ENCODE data around the gene DENND4A.

DENND4A gene

DNA sequence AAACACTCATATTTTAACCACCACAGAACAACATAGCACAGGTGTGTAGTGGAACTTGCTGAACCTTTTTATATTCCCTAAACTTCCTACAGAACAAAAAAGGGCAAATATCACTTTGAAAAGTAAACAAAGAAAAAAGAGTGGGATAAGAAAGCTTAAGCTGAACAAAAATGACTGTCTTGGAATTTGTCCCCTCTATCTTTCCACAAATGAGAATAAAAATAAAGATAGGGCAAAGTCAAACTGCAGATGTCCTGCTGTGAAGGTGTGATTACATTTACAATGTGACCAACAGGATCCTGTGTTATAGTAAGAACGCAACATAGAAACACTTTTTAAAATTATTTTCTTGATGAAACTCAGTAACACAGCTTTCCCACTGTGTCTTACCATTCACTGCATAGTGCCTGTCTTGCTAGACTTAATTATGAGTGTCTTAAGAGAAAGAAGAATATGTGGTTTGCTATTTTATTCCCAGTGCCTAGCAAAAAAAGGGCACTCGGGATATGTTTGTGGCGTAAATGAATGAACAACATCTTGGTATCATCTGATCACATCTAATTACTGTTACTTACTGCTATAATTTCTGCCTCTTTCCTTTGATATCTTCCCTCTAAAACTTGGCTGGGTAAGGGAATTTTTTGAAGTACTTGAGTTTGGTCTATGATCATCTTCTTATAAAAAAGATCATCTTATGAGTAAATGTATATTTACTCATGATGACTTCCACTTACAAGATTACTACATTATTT, 67.5 kb downstream of the DENND4A start:
- Mint-ChIP-seq H3K36me3 (peaks cover 14% of the 10 kb centered on the region), H3K27ac (no peak overlapping the region), H3K9me3 (ENCODE audit: low read depth) (no peaks in the 10 kb centered on the region), H3K4me3 (no peak overlapping the region), H3K4me1 (ENCODE audit: low read depth) (no peaks in the 10 kb centered on the region), H3K27me3 (no peaks in the 10 kb centered on the region)

DNA sequence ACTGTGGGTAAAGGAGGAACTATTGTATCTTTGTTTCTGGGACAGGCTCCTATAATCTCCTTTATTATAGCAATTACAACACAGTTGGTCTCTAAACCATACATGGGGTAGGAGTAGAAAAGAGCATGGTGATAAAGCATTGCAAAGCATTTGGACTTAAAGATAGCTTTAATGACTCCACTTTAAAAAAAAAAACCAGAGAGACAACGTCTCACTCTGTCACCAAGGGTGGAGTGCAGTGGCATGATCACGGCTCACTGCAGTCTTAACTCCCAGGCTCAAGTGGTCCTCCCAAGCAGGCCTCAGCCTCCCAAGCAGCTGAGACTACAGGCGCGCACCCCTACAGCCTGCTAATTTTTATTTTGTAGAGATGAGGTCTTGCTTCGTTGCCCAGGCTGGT, 68.2 kb downstream of the DENND4A start:
- no peaks in the 10 kb centered on the region for H3K4me1 Mint-ChIP-seq (ENCODE audit: low read depth)
- H3K36me3 Mint-ChIP-seq, result peaks cover 12% of the 10 kb centered on the region
- no peak overlapping the region for H3K4me3 Mint-ChIP-seq
- H3K9me3 Mint-ChIP-seq (ENCODE audit: low read depth), result no peaks in the 10 kb centered on the region
- H3K27me3 Mint-ChIP-seq, result no peaks in the 10 kb centered on the region
- H3K27ac Mint-ChIP-seq, result no peak overlapping the region

DNA sequence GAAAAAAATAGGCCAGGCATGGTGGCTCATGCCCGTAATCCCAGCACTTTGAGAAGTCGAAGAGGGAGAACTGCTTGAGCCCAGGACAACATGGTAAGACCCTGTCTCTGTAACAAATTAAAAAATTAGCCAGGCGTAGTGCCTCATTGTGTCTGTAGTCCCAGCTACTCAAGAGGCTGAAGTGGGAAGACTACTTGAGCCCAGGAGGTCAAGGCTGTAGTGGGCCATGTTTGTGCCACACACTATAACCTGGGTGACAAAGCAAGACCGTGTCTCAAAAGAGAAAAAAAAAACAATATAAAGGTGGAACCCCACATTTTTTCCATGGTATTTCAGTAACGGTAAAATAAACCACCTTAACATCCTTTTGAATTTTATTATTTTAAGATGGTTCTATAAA, 69.9 kb downstream of the DENND4A start:
- H3K27me3 Mint-ChIP-seq, result no peaks in the 10 kb centered on the region
- H3K4me1 Mint-ChIP-seq (ENCODE audit: low read depth), result no peaks in the 10 kb centered on the region
- H3K36me3 Mint-ChIP-seq, result peaks cover 13% of the 10 kb centered on the region

GRCh38 chr15:65712415-65712814, 79.7 kb downstream of the DENND4A start:
- peaks cover 22% of the 10 kb centered on the region for H3K36me3 Mint-ChIP-seq
- H3K27me3 Mint-ChIP-seq, result no peaks in the 10 kb centered on the region
- H3K27ac Mint-ChIP-seq, result no peak overlapping the region
- H3K9me3 Mint-ChIP-seq (ENCODE audit: low read depth), result no peaks in the 10 kb centered on the region
- no peak overlapping the region for H3K4me3 Mint-ChIP-seq
- peaks cover 2% of the 10 kb centered on the region for H3K4me1 Mint-ChIP-seq (ENCODE audit: low read depth)

More for the DNA sequence above, 69.9 kb downstream of the DENND4A start:
- H3K4me3 Mint-ChIP-seq, result no peak overlapping the region
- H3K27ac Mint-ChIP-seq, result no peak overlapping the region
- H3K9me3 Mint-ChIP-seq (ENCODE audit: low read depth), result no peaks in the 10 kb centered on the region

DNA sequence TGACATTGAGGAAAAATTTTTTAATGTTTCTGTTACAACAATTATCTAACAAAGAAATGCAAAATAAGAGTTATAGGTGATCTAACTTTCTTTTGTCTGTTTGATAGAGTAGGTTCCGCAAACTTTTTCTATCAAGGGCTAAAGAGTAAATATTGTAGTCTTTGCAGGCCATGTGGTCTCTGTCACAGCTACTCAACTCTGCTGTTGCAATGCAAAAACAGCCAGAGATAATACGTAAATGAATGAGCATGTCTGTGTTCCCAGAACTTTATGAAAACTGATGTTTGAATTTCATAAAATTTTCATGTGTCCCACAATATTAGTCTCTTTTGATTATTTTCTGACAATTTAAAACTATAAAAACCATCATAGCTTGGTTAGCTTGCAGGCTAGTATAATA, 97.0 kb downstream of the DENND4A start:
- Mint-ChIP-seq H3K4me3 (no peak overlapping the region), H3K27me3 (no peaks in the 10 kb centered on the region), H3K27ac (no peak overlapping the region), H3K4me1 (ENCODE audit: low read depth) (no peaks in the 10 kb centered on the region), H3K36me3 (peaks cover 25% of the 10 kb centered on the region), H3K9me3 (ENCODE audit: low read depth) (no peaks in the 10 kb centered on the region)

- H3K4me3 Mint-ChIP-seq, result no peak overlapping the region
- H3K36me3 Mint-ChIP-seq, result peaks cover 36% of the 10 kb centered on the region
- H3K9me3 Mint-ChIP-seq (ENCODE audit: low read depth), result no peaks in the 10 kb centered on the region
- peaks cover 5% of the 10 kb centered on the region for H3K4me1 Mint-ChIP-seq (ENCODE audit: low read depth)
- no peak overlapping the region for H3K27ac Mint-ChIP-seq
- no peaks in the 10 kb centered on the region for H3K27me3 Mint-ChIP-seq
Measured at GRCh38 chr15:65690778-65691177, 101.3 kb downstream of the DENND4A start.

DNA sequence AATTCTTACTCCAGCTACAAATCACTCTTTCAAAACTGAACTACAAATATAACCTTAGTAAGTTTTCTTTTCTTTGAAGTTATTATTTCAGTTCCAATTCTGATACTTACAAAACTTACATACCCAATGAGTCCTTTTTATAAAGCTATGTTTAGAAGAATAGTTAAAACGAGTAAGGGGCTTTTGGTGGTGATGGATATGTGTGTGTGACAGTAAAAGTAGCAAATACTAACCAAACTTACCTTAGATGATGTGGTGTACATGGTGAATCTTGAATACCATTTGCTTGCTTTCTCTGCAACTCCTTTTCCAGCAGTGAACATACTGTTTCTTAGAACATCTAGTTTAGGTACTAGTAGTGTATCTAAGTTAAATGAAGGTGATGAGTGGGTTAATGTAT, 101.9 kb downstream of the DENND4A start:
- Mint-ChIP-seq H3K27ac (no peak overlapping the region), H3K4me3 (no peak overlapping the region), H3K4me1 (ENCODE audit: low read depth) (peaks cover 5% of the 10 kb centered on the region), H3K27me3 (no peaks in the 10 kb centered on the region), H3K36me3 (peaks cover 36% of the 10 kb centered on the region), H3K9me3 (ENCODE audit: low read depth) (no peaks in the 10 kb centered on the region)

GRCh38 chr15:65688462-65688861, 103.6 kb downstream of the DENND4A start:
- no peak overlapping the region for H3K27ac Mint-ChIP-seq

GRCh38 chr15:65682404-65682911, 109.6 kb downstream of the DENND4A start:
- Mint-ChIP-seq H3K4me3 (no peak overlapping the region), H3K4me1 (ENCODE audit: low read depth) (peaks cover 10% of the 10 kb centered on the region), H3K27ac (no peak overlapping the region), H3K27me3 (no peaks in the 10 kb centered on the region), H3K36me3 (peaks cover 3% of the 10 kb centered on the region), H3K9me3 (ENCODE audit: low read depth) (no peaks in the 10 kb centered on the region)

More at GRCh38 chr15:65688462-65688861, 103.6 kb downstream of the DENND4A start:
- peaks cover 7% of the 10 kb centered on the region for H3K4me1 Mint-ChIP-seq (ENCODE audit: low read depth)
- no peaks in the 10 kb centered on the region for H3K9me3 Mint-ChIP-seq (ENCODE audit: low read depth)
- H3K4me3 Mint-ChIP-seq, result no peak overlapping the region
- H3K36me3 Mint-ChIP-seq, result peaks cover 33% of the 10 kb centered on the region
- H3K27me3 Mint-ChIP-seq, result no peaks in the 10 kb centered on the region

- Mint-ChIP-seq H3K9me3 (ENCODE audit: low read depth) (no peaks in the 10 kb centered on the region), H3K27ac (no peak overlapping the region), H3K4me1 (ENCODE audit: low read depth) (peaks cover 10% of the 10 kb centered on the region), H3K27me3 (no peaks in the 10 kb centered on the region), H3K4me3 (no peak overlapping the region), H3K36me3 (peaks cover 2% of the 10 kb centered on the region)
Measured at GRCh38 chr15:65680544-65680943, 111.5 kb downstream of the DENND4A start.

GRCh38 chr15:65676123-65676522, 116.0 kb downstream of the DENND4A start:
- Mint-ChIP-seq H3K36me3 (peaks cover 3% of the 10 kb centered on the region), H3K4me3 (no peak overlapping the region), H3K9me3 (ENCODE audit: low read depth) (no peaks in the 10 kb centered on the region), H3K27ac (no peak overlapping the region), H3K4me1 (ENCODE audit: low read depth) (peaks cover 1% of the 10 kb centered on the region), H3K27me3 (no peaks in the 10 kb centered on the region)

- no peaks in the 10 kb centered on the region for H3K9me3 Mint-ChIP-seq (ENCODE audit: low read depth)
- no peak overlapping the region for H3K4me3 Mint-ChIP-seq
- H3K27me3 Mint-ChIP-seq, result no peaks in the 10 kb centered on the region
- H3K36me3 Mint-ChIP-seq, result peaks cover 3% of the 10 kb centered on the region
- peaks cover 1% of the 10 kb centered on the region for H3K4me1 Mint-ChIP-seq (ENCODE audit: low read depth)
- no peak overlapping the region for H3K27ac Mint-ChIP-seq
Measured at GRCh38 chr15:65675551-65675950, 116.5 kb downstream of the DENND4A start.

GRCh38 chr15:65666257-65666656, 125.8 kb downstream of the DENND4A start:
- Mint-ChIP-seq H3K9me3 (ENCODE audit: low read depth) (no peaks in the 10 kb centered on the region), H3K4me1 (ENCODE audit: low read depth) (no peaks in the 10 kb centered on the region), H3K27ac (no peak overlapping the region), H3K27me3 (no peaks in the 10 kb centered on the region), H3K4me3 (no peak overlapping the region), H3K36me3 (no peaks in the 10 kb centered on the region)

DNA sequence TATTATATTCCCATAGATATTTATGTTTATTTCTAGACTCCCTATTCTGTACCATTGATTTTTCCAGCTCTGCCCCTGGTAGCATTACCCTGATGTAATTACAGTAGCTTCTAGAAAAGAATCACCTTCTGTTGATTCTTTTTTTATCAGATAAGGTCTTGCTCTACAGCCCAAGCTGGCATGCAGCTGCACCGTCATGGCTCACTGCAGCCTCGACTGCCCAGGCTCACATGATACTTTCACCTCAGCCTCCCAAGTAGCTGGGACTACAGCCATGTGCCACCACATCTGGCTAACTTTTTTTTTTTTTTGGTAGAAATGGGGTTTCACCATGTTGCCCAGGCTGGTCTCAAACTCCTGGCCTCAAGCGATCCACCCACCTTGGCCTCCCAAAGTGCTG, 128.6 kb downstream of the DENND4A start:
- Mint-ChIP-seq H3K9me3 (ENCODE audit: low read depth) (no peaks in the 10 kb centered on the region), H3K4me3 (no peak overlapping the region), H3K36me3 (no peaks in the 10 kb centered on the region)

DNA sequence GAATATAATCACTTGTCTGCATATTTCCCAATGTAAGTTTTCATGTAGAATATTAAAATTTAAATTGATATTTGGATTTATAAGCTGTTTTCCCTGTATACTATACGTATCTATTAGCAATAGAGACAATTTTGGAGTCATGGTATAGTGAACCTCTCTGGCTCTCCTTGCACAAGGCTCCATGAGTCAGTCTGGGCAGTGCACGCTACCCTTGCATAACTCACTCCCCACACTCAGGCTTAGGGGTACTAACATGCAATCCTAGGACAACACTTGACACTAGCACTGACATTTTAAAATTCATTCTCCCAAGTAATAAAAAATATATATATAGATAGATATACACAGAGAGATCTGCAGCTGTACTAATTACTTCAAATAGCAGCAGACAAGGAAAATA, 131.2 kb downstream of the DENND4A start:
- no peak overlapping the region for H3K27ac Mint-ChIP-seq
- H3K4me3 Mint-ChIP-seq, result no peak overlapping the region
- peaks cover 3% of the 10 kb centered on the region for H3K36me3 Mint-ChIP-seq
- H3K27me3 Mint-ChIP-seq, result no peaks in the 10 kb centered on the region
- no peaks in the 10 kb centered on the region for H3K9me3 Mint-ChIP-seq (ENCODE audit: low read depth)
- no peaks in the 10 kb centered on the region for H3K4me1 Mint-ChIP-seq (ENCODE audit: low read depth)

More for the DNA sequence above, 128.6 kb downstream of the DENND4A start:
- Mint-ChIP-seq H3K27ac (no peak overlapping the region), H3K27me3 (no peaks in the 10 kb centered on the region), H3K4me1 (ENCODE audit: low read depth) (no peaks in the 10 kb centered on the region)

- H3K27ac Mint-ChIP-seq, result no peak overlapping the region
- H3K9me3 Mint-ChIP-seq (ENCODE audit: low read depth), result no peaks in the 10 kb centered on the region
- H3K4me1 Mint-ChIP-seq (ENCODE audit: low read depth), result no peaks in the 10 kb centered on the region
- H3K27me3 Mint-ChIP-seq, result no peaks in the 10 kb centered on the region
- peaks cover 3% of the 10 kb centered on the region for H3K36me3 Mint-ChIP-seq
- H3K4me3 Mint-ChIP-seq, result no peak overlapping the region
Measured at GRCh38 chr15:65659502-65660052, 132.5 kb downstream of the DENND4A start.
